HepG2 (cell line): ENCODE data around the gene PCAT6. TPM values are rescaled to one million over a fixed set of nuclear protein-coding genes. Genes with fewer than 3 reads are reported as not detected.

ENCODE experiments used
- AGO2 ChIP-seq: fragments of 200-400 bp; formaldehyde crosslinking; optimal IDR thresholded peaks from 2 replicates; pipeline ENCODE3; 2017; ENCODE audit warnings: mild to moderate bottlenecking, low read depth, low read length, moderate library complexity
- ARID5B ChIP-seq: IDR thresholded peaks from 2 replicates; pipeline ENCODE4 v1.4.0; 2020; ENCODE audit warnings: mild to moderate bottlenecking, missing genetic modification reagents
- GZF1 ChIP-seq: sonication (generic); formaldehyde crosslinking; IDR thresholded peaks from 2 replicates; pipeline ENCODE4 v1.5.1; 2020; ENCODE audit warnings: mild to moderate bottlenecking, missing genetic modification reagents
- HNF4A ChIP-seq: sonication (generic); formaldehyde crosslinking; IDR thresholded peaks from 2 replicates; pipeline ENCODE4 v1.4.0; 2020; ENCODE audit warnings: missing genetic modification reagents
- HNRNPL ChIP-seq: fragments of 200-400 bp; formaldehyde crosslinking; IDR thresholded peaks from 2 replicates; pipeline ENCODE4 v1.6.1; 2017; ENCODE audit warnings: mild to moderate bottlenecking, low read depth, low read length
- KDM1A ChIP-seq: IDR thresholded peaks from 2 replicates; pipeline ENCODE4 v1.6.1; 2016; ENCODE audit warnings: missing compliant biosample characterization
- MEIS1 ChIP-seq: sonication (generic); formaldehyde crosslinking; IDR thresholded peaks from 2 replicates; pipeline ENCODE4 v1.9.0; 2021; ENCODE audit warnings: mild to moderate bottlenecking, missing genetic modification reagents, moderate library complexity, borderline replicate concordance
- MZF1 ChIP-seq: sonication (generic); formaldehyde crosslinking; IDR thresholded peaks from 2 replicates; pipeline ENCODE4 v1.8.1; 2023; ENCODE audit warnings: mild to moderate bottlenecking, missing genetic modification reagents, borderline replicate concordance
- NKX3-1 ChIP-seq: sonication (generic); formaldehyde crosslinking; IDR thresholded peaks from 2 replicates; pipeline ENCODE4 v1.5.0; 2020; ENCODE audit warnings: missing genetic modification reagents
- PHF5A ChIP-seq: IDR thresholded peaks from one replicate; pipeline ENCODE4 v1.6.1; 2018; ENCODE audit warnings: low read depth, missing genetic modification reagents; ENCODE audit not compliant: unreplicated experiment
- RCOR2 ChIP-seq: IDR thresholded peaks from 2 replicates; pipeline ENCODE4 v1.6.1; 2016; ENCODE audit warnings: missing biosample characterization, missing genetic modification reagents
- SOX6 ChIP-seq, 2 experiments: fragments of 450-650 bp in 1 of 2; sonication (generic) in 1 of 2; formaldehyde crosslinking in 1 of 2; IDR thresholded peaks; 2 replicates each; pipeline versions ENCODE4 v1.4.0 to v1.6.1; 2017 to 2020; ENCODE audit warnings: antibody characterized with exemption in 1 of 2, mild to moderate bottlenecking in 1 of 2, missing genetic modification reagents in 1 of 2
- SP1 ChIP-seq, 2 experiments: fragments of 450-650 bp in 1 of 2; sonication (generic) in 1 of 2; formaldehyde crosslinking in 1 of 2; IDR thresholded peaks; 2 replicates each; pipeline versions ENCODE4 v1.4.0 to v1.6.1; 2016 to 2020; ENCODE audit warnings: missing genetic modification reagents in 1 of 2
- TAF15 ChIP-seq: fragments of 200-400 bp; formaldehyde crosslinking; IDR thresholded peaks from one replicate; pipeline ENCODE4 v1.6.1; 2018; ENCODE audit warnings: mild to moderate bottlenecking, low read depth, low read length; ENCODE audit not compliant: poor library complexity, severe bottlenecking
- XRCC5 ChIP-seq: fragments of 200-400 bp; formaldehyde crosslinking; optimal IDR thresholded peaks from 2 replicates; pipeline ENCODE3; 2017; ENCODE audit warnings: mild to moderate bottlenecking, low read length
- ZNF441 ChIP-seq: sonication (generic); formaldehyde crosslinking; IDR thresholded peaks from 2 replicates; pipeline ENCODE4 v1.7.0; 2021; ENCODE audit warnings: missing genetic modification reagents, borderline replicate concordance
- ZNF792 ChIP-seq: IDR thresholded peaks from 2 replicates; pipeline ENCODE4 v1.6.1; 2016
- polyA plus RNA-seq, 8 experiments: library from polyadenylated mRNA; depleted of rRNA in 3 of 8; stranded (reverse) in 7 of 8; unstranded in 1 of 8; fragments of >200 nt; fragmentation: Illumina TruSeq in 4 of 8; extraction: Trizol in 4 of 8; gene quantifications; 2 replicates each; pipeline versions ENCODE4 v1.2.1 to v1.2.3, GENCODE V29; 2011 to 2016; ENCODE audit warnings: low read depth in 4 of 8, missing spikeins in 1 of 8, mixed read lengths in 1 of 8; ENCODE audit not compliant: insufficient read depth in 1 of 8
- total RNA-seq, 5 experiments: library from RNA; depleted of rRNA; stranded (reverse); fragments of >200 nt; fragmentation: Illumina TruSeq; extraction: Trizol; gene quantifications; 2 replicates each; pipeline ENCODE4 v1.2.3, GENCODE V29; 2016; ENCODE audit warnings: low read depth in 1 of 5
- TF ChIP-seq, protein P1 (sequence below): sonication (generic); formaldehyde crosslinking; IDR thresholded peaks from 2 replicates; pipeline ENCODE4 v1.9.0; 2021; ENCODE audit warnings: missing genetic modification reagents, borderline replicate concordance
- TF ChIP-seq, protein P2 (sequence below): sonication (generic); formaldehyde crosslinking; IDR thresholded peaks from 2 replicates; pipeline ENCODE4 v1.4.0; 2020; ENCODE audit warnings: mild to moderate bottlenecking, low read depth, missing genetic modification reagents
- TF ChIP-seq, protein P3 (sequence below): sonication (generic); formaldehyde crosslinking; IDR thresholded peaks from 2 replicates; pipeline ENCODE4 v1.4.0; 2020; ENCODE audit warnings: missing genetic modification reagents

Gene PCAT6
- total and polyA plus RNA-seq, 2 of the 13 experiments (the other 11 are each of a cell fraction or from before 2014, with no cell fraction given), result 0.60 to 4.4 TPM

DNA sequence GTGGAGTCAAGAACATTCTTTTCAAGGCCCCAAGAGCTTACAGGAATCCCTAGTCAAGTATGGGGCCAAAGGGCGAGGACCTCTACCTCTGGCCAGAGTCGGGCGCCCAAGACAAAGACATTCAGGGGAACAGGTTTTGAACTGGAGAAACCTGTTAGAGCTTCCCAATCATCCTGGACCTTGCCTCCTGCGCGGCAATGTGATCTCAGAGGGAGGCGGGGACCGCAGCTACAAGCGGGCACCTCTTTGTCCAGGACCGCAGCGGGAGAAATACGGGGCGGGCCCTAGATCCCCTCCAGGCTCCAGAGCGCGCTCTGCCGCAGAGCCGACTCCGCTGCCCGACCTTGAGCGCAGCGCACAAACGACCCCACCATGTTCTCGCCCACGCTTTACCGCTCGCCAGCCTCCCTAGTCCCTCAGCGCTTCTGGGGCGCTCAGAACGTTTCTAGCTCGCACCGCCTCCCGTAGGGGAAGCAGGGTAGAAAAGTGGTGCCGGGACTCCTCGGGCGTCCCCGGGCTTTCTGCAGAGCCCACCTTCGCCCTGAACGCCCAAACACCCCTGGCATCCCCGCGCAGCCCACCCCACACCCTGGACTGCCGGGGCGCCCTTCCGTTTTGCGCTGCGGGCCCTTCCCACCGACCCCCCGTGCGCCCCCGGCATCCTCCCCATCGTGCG, 50.1 kb downstream of the PCAT6 start (continued):
- TF ChIP-seq ARID5B (CRISPR knock-in tag), result 0 out of 2 replicates have a peak, but pooled peaks have one; percentile 20
- no peak for TF ChIP-seq SP1 (IDR thresholded peaks at IDR 0.05)
- 0 out of 2 replicates have a peak, but pooled peaks have one; percentile 19 for TF ChIP-seq SP1 (CRISPR knock-in tag; IDR thresholded peaks at IDR 0.05)
- peak; percentile 43 for TF ChIP-seq XRCC5
- TF ChIP-seq SOX6 (IDR thresholded peaks at IDR 0.05), result no peak
- peak; percentile 51 for TF ChIP-seq SOX6 (CRISPR knock-in tag; IDR thresholded peaks at IDR 0.05)
- TF ChIP-seq MEIS1 (CRISPR knock-in tag), result peak; percentile 19; the same call in 1 of the 2 replicates
- TF ChIP-seq HNRNPL, result 0 out of 2 replicates have a peak, but pooled peaks have one; percentile 37
- TF ChIP-seq, protein P1, sequence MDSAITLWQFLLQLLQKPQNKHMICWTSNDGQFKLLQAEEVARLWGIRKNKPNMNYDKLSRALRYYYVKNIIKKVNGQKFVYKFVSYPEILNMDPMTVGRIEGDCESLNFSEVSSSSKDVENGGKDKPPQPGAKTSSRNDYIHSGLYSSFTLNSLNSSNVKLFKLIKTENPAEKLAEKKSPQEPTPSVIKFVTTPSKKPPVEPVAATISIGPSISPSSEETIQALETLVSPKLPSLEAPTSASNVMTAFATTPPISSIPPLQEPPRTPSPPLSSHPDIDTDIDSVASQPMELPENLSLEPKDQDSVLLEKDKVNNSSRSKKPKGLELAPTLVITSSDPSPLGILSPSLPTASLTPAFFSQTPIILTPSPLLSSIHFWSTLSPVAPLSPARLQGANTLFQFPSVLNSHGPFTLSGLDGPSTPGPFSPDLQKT (CRISPR knock-in tag), result no peak
- TF ChIP-seq, protein P2, sequence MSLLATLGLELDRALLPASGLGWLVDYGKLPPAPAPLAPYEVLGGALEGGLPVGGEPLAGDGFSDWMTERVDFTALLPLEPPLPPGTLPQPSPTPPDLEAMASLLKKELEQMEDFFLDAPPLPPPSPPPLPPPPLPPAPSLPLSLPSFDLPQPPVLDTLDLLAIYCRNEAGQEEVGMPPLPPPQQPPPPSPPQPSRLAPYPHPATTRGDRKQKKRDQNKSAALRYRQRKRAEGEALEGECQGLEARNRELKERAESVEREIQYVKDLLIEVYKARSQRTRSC (CRISPR knock-in tag), result no peak
- TF ChIP-seq MZF1 (CRISPR knock-in tag), result 0 out of 2 replicates have a peak, but pooled peaks have one; percentile 65
- TF ChIP-seq ZNF792 (CRISPR knock-in tag), result peak; percentile 45; the same call in 1 of the 2 replicates
- TF ChIP-seq, protein P3, sequence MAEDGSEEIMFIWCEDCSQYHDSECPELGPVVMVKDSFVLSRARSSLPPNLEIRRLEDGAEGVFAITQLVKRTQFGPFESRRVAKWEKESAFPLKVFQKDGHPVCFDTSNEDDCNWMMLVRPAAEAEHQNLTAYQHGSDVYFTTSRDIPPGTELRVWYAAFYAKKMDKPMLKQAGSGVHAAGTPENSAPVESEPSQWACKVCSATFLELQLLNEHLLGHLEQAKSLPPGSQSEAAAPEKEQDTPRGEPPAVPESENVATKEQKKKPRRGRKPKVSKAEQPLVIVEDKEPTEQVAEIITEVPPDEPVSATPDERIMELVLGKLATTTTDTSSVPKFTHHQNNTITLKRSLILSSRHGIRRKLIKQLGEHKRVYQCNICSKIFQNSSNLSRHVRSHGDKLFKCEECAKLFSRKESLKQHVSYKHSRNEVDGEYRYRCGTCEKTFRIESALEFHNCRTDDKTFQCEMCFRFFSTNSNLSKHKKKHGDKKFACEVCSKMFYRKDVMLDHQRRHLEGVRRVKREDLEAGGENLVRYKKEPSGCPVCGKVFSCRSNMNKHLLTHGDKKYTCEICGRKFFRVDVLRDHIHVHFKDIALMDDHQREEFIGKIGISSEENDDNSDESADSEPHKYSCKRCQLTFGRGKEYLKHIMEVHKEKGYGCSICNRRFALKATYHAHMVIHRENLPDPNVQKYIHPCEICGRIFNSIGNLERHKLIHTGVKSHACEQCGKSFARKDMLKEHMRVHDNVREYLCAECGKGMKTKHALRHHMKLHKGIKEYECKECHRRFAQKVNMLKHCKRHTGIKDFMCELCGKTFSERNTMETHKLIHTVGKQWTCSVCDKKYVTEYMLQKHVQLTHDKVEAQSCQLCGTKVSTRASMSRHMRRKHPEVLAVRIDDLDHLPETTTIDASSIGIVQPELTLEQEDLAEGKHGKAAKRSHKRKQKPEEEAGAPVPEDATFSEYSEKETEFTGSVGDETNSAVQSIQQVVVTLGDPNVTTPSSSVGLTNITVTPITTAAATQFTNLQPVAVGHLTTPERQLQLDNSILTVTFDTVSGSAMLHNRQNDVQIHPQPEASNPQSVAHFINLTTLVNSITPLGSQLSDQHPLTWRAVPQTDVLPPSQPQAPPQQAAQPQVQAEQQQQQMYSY, result peak; percentile 29; the same call in 1 of the 2 replicates
- TF ChIP-seq TAF15, result peak; percentile 28
- TF ChIP-seq GZF1 (CRISPR knock-in tag), result no peak
- TF ChIP-seq NKX3-1 (CRISPR knock-in tag), result 0 out of 2 replicates have a peak, but pooled peaks have one; percentile 16
- peak; percentile 86 for TF ChIP-seq HNF4A (CRISPR knock-in tag)
- peak; percentile 74 for TF ChIP-seq AGO2
- TF ChIP-seq PHF5A (CRISPR knock-in tag), result no peak
- TF ChIP-seq KDM1A (CRISPR knock-in tag), result no peak
- TF ChIP-seq ZNF441, result peak; percentile 23; the same call in 1 of the 2 replicates
- TF ChIP-seq RCOR2, result no peak
